NCI-H2107 treated with DMSO at 0.1 percent for 48 hours (cell line): ENCODE measurements around the gene ERC1.

Source experiments
- DNase-seq: peaks from one replicate; lab custom pipeline; 2025; ENCODE audit not compliant: unreplicated experiment; lab: John Stamatoyannopoulos, UW

ERC1 gene

GRCh38 chr12:1282670-1283315 is 291.8 kb downstream of the ERC1 start:
- DNase-seq, result no peak

GRCh38 chr12:1283316-1283715 is 292.3 kb downstream of the ERC1 start:
- DNase-seq, result no peak

- DNase-seq, result no peak
Measured at GRCh38 chr12:1284611-1285010, 293.6 kb downstream of the ERC1 start.

- DNase-seq, result no peak
Measured at GRCh38 chr12:1287446-1287975, 296.5 kb downstream of the ERC1 start.

GRCh38 chr12:1288333-1288732 is 297.3 kb downstream of the ERC1 start:
- no peak for DNase-seq

- no peak for DNase-seq
Measured at GRCh38 chr12:1289371-1290155, 298.5 kb downstream of the ERC1 start.

- no peak for DNase-seq
Measured at GRCh38 chr12:1290716-1291115, 299.7 kb downstream of the ERC1 start.

GRCh38 chr12:1291601-1292332 is 300.7 kb downstream of the ERC1 start:
- no peak for DNase-seq

- DNase-seq, result no peak
Measured at GRCh38 chr12:1293901-1294300, 302.9 kb downstream of the ERC1 start.

- no peak for DNase-seq
Measured at GRCh38 chr12:1297206-1297605, 306.2 kb downstream of the ERC1 start.

GRCh38 chr12:1297639-1298175 is 306.7 kb downstream of the ERC1 start:
- no peak for DNase-seq

- no peak for DNase-seq
Measured at GRCh38 chr12:1300460-1300859, 309.4 kb downstream of the ERC1 start.

- DNase-seq, result no peak
Measured at GRCh38 chr12:1302201-1302870, 311.3 kb downstream of the ERC1 start.

- no peak for DNase-seq
Measured at GRCh38 chr12:1305063-1305434, 314.0 kb downstream of the ERC1 start.

GRCh38 chr12:1305791-1306500 is 314.9 kb downstream of the ERC1 start:
- peak; percentile 67 for DNase-seq

- DNase-seq, result no peak
Measured at GRCh38 chr12:1306817-1307216, 315.8 kb downstream of the ERC1 start.

GRCh38 chr12:1307796-1308195 is 316.8 kb downstream of the ERC1 start:
- DNase-seq, result no peak

- no peak for DNase-seq
Measured at GRCh38 chr12:1309613-1310012, 318.6 kb downstream of the ERC1 start.

- no peak for DNase-seq
Measured at GRCh38 chr12:1310653-1311052, 319.6 kb downstream of the ERC1 start.

- no peak for DNase-seq
Measured at GRCh38 chr12:1311145-1311544, 320.1 kb downstream of the ERC1 start.
